HG03039 (cell line): ENCODE measurements around the gene HIVEP3.
"Not testable (repeated sequence)": the region's sequence is repeated elsewhere in the genome, so short reads cannot be mapped to it uniquely, and the experiment has no call there.

Experiments used
- ATAC-seq: cut with Tn5 transposase; IDR thresholded peaks from one replicate; pipeline ENCODE4 v1.9.1; 2021; ENCODE audit warnings: mild to moderate bottlenecking, moderate library complexity; ENCODE audit not compliant: unreplicated experiment

Gene HIVEP3

GRCh38 chr1:41918450-41919043, at the start of gene HIVEP3:
HIVEP3 (minus strand) TSS chr1:41918922.
- no peak for ATAC-seq

- no peak for ATAC-seq
Measured at GRCh38 chr1:41964400-41964799, 45.7 kb upstream of the HIVEP3 start.

GRCh38 chr1:41963636-41964035, 44.9 kb upstream of the HIVEP3 start:
- ATAC-seq: no peak

- no peak for ATAC-seq
Measured at GRCh38 chr1:41958015-41958673, 39.4 kb upstream of the HIVEP3 start.

- ATAC-seq: no peak
Measured at GRCh38 chr1:41957568-41957967, 38.8 kb upstream of the HIVEP3 start.

GRCh38 chr1:41955461-41956159, 36.9 kb upstream of the HIVEP3 start:
- no peak for ATAC-seq

- ATAC-seq: no peak
Measured at GRCh38 chr1:41954533-41954944, 35.8 kb upstream of the HIVEP3 start.

GRCh38 chr1:41953291-41953690, 34.6 kb upstream of the HIVEP3 start:
- ATAC-seq: no peak

- no peak for ATAC-seq
Measured at GRCh38 chr1:41952208-41952607, 33.5 kb upstream of the HIVEP3 start.

GRCh38 chr1:41951492-41951891, 32.8 kb upstream of the HIVEP3 start:
- ATAC-seq: not testable (repeated sequence)

- no peak for ATAC-seq
Measured at GRCh38 chr1:41950820-41951219, 32.1 kb upstream of the HIVEP3 start.

GRCh38 chr1:41945946-41946345, 27.2 kb upstream of the HIVEP3 start:
- ATAC-seq: not testable (repeated sequence)

- no peak for ATAC-seq
Measured at GRCh38 chr1:41943717-41944116, 25.0 kb upstream of the HIVEP3 start.

- no peak for ATAC-seq
Measured at GRCh38 chr1:41942278-41942677, 23.6 kb upstream of the HIVEP3 start.

GRCh38 chr1:41941381-41941780, 22.7 kb upstream of the HIVEP3 start:
- no peak for ATAC-seq

GRCh38 chr1:41939194-41939593, 20.5 kb upstream of the HIVEP3 start:
- ATAC-seq: no peak

GRCh38 chr1:41936107-41936506, 17.4 kb upstream of the HIVEP3 start:
- ATAC-seq: no peak

GRCh38 chr1:41935226-41935625, 16.5 kb upstream of the HIVEP3 start:
- ATAC-seq: no peak

- ATAC-seq: no peak
Measured at GRCh38 chr1:41933106-41933505, 14.4 kb upstream of the HIVEP3 start.

GRCh38 chr1:41931578-41931977, 12.9 kb upstream of the HIVEP3 start:
- no peak for ATAC-seq

GRCh38 chr1:41927118-41927517, 8.4 kb upstream of the HIVEP3 start:
- ATAC-seq: no peak

GRCh38 chr1:41925712-41926111, 7.0 kb upstream of the HIVEP3 start:
- no peak for ATAC-seq
